ENCODE data around the gene CTXND1. TPM values are rescaled to one million over a fixed set of nuclear protein-coding genes. Genes with fewer than 3 reads are reported as not detected.
A peak's percentile ranks its signal among the peaks of the same experiment; 100 is the strongest.

The CTXND1 gene
- total and polyA plus RNA-seq, 4 donors, result 0.05 to 0.21 TPM; not detected in 2

DNA sequence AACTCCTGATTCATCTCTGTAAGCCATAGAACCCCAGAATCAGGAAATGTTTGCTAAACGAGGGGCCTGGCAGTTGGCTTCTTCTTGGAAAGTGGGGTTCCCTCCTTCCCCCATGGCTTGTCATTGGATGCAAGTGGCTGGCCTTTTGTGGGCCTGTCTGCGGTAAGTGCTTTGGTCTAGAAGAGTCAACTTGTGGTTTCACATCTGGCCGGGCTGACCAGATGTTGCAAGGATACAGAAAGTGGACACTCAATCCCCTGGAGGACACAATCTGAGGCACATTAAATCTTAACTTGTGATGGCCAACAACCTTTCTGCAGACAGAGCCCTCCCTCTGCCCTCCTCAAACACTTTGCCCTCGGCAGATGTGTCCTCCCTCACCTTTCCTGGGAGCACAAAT, 98.1 kb downstream of the CTXND1 start:
- no peak overlapping the region for H3K4me3 ChIP-seq (ENCODE audit: low read length in 2 of 2)
- no peaks in the 10 kb centered on the region for H3K27me3 ChIP-seq (ENCODE audit: control insufficient read depth in 1 of 2, insufficient read depth in 2 of 2, low read length in 1 of 2)
- ATAC-seq (ENCODE audit: low FRiP score) (no peak), DNase-seq (no peak)
- intact Hi-C loops (cut with DNase I), result loop anchor here (1.0 to 10.0 kb wide), 5 partner anchors 19 to 229 kb away; partner anchors contain the start of gene ZFAND6 (in 1 of the 2)
- H3K27ac ChIP-seq (ENCODE audit: low read depth in 1 of 2, low read length in 2 of 2), result no peak overlapping the region
- H3K36me3 ChIP-seq (ENCODE audit: control insufficient read depth in 1 of 2, insufficient read depth in 2 of 2, low read length in 1 of 2), result no peaks in the 10 kb centered on the region
- H3K4me1 ChIP-seq (ENCODE audit: control insufficient read depth in 1 of 2, insufficient read depth in 2 of 2, low read length in 2 of 2), result peaks cover 0 to 3% of the 10 kb centered on the region in 2 donors
- H3K9me3 ChIP-seq (ENCODE audit: control insufficient read depth, low read length), result no peaks in the 10 kb centered on the region
- WGBS, 2 donors, result 91 to 92% methylated on average over 4 of the region's 4 CpGs

DNA sequence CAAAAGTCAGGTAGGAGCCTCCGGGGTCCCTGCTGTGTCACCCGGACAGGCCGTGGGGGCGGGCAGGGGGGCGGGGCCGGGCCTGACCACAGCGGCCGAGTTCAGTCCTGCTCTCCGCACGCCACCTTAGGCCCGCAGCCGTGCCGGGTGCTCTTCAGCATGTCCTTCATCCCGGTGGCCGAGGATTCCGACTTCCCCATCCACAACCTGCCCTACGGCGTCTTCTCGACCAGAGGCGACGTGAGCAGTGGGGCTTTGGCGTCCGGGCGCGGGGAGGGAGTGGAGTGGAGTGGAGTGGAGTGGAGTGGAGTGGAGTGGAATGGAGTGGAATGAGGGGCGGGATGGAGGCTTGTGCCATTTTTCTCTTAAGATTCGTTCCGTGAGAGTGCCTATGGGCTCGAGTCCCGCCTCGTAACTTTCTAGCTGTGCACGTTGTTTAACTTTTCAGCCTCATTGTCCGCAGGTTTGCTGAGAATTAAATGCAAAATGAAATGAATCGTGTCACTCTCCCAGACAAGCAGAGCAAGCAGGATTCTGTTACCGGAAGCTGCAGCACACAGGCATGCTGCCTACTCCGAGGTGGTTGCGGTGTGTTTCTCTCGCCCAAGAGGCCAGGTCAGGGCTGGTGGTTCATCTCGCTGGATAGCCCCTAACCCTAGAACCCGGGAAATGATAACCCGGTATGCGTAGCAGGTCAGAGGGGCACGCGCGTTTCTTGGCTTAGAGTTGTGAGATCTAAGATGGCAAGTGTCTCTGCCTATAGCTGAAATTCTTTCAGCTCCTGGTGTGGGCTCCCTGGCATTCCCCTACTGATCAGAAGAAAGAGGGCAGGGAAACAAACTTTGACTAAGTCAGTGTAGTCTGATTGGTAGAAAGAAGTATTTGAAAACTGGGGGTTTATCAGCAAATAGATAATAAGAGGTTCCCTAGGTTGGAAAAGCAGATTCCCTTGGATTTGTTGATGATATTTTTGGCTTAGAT, 98.8 kb downstream of the CTXND1 start, which contains the start of gene FAH:
Gene FAH (plus strand): TSS at position 104 of the 981 bp plus-strand sequence. CDS start 56 bp downstream, at position 160.
- 1 to 2% methylated on average over 39 to 45 of the region's 45 CpGs for WGBS, 2 donors
- H3K9me3 ChIP-seq (ENCODE audit: control insufficient read depth, low read length), result no peaks in the 10 kb centered on the region
- H3K27me3 ChIP-seq (ENCODE audit: control insufficient read depth in 1 of 2, insufficient read depth in 2 of 2, low read length in 1 of 2), result no peaks in the 10 kb centered on the region
- H3K4me3 ChIP-seq (ENCODE audit: low read length in 2 of 2), result peak within 1 kb of the TSS; percentile 58 to 74
- peak in 1 of 2 donors; percentile 83 for DNase-seq
- H3K27ac ChIP-seq (ENCODE audit: low read depth in 1 of 2, low read length in 2 of 2), result peak within 1 kb of the TSS in 1 of 2 donors; percentile 32
- H3K4me1 ChIP-seq (ENCODE audit: control insufficient read depth in 1 of 2, insufficient read depth in 2 of 2, low read length in 2 of 2), result peaks cover 0 to 3% of the 10 kb centered on the region in 2 donors
- no peaks in the 10 kb centered on the region for H3K36me3 ChIP-seq (ENCODE audit: control insufficient read depth in 1 of 2, insufficient read depth in 2 of 2, low read length in 1 of 2)
- intact Hi-C loops (cut with DNase I), result loop anchor here (1.0 to 10.0 kb wide), 5 partner anchors 20 to 228 kb away; partner anchors contain the start of gene ZFAND6 (in 1 of the 2)
- peak; percentile 92 for ATAC-seq (ENCODE audit: low FRiP score)

DNA sequence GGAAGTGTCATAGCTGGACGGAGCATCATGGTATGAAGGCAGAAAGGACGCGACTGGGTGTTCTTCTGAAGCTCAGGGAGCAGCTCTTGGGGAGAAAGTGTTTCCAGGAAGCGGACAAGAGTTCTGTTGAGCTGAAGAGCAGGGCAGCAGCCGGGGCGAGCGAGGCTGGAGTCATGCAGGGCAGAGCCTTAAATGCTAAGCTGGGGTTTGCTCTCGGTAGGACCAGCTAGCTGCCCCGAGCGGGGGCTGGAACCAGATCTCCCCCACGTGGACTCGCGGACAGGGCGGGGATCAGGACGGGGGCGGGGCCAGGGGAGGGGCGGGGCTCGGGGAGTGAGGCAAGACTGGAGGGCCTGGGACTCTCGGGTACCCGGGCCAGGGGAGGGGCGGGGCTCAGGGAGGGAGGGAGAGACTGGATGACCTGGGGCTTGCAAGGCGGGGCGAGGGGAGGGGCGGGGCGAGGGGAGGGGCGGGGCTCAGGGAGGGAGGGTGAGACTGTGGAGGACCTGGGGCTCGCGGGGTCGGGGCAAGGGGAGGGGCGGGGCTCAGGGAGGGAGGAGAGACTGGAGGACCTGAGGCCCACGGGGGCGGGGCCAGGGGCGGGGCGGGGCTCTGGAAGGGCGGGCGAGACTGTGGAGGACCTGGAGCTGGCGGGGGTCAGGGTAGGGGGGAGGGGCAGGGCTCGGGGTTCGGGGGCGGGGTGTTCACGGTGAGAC, 99.7 kb downstream of the CTXND1 start:
- ATAC-seq (ENCODE audit: low FRiP score) (peak; percentile 94), DNase-seq (peak; percentile 98)
- Histone ChIP-seq H3K4me3 (ENCODE audit: low read length in 2 of 2) (peak overlapping the region; percentile 58 to 74), H3K27me3 (ENCODE audit: control insufficient read depth in 1 of 2, insufficient read depth in 2 of 2, low read length in 1 of 2) (no peaks in the 10 kb centered on the region), H3K4me1 (ENCODE audit: control insufficient read depth in 1 of 2, insufficient read depth in 2 of 2, low read length in 2 of 2) (peaks cover 0 to 3% of the 10 kb centered on the region in 2 donors), H3K27ac (ENCODE audit: low read depth in 1 of 2, low read length in 2 of 2) (no peak overlapping the region), H3K36me3 (ENCODE audit: control insufficient read depth in 1 of 2, insufficient read depth in 2 of 2, low read length in 1 of 2) (no peaks in the 10 kb centered on the region), H3K9me3 (ENCODE audit: control insufficient read depth, low read length) (no peaks in the 10 kb centered on the region)
- WGBS, 2 donors, result 3% methylated on average over 19 to 40 of the region's 41 CpGs
- intact Hi-C loops (cut with DNase I), result loop anchor here (2.0 to 10.0 kb wide), 4 partner anchors 20 to 228 kb away; partner anchors contain the start of gene ZFAND6 (in 1 of the 2)

DNA sequence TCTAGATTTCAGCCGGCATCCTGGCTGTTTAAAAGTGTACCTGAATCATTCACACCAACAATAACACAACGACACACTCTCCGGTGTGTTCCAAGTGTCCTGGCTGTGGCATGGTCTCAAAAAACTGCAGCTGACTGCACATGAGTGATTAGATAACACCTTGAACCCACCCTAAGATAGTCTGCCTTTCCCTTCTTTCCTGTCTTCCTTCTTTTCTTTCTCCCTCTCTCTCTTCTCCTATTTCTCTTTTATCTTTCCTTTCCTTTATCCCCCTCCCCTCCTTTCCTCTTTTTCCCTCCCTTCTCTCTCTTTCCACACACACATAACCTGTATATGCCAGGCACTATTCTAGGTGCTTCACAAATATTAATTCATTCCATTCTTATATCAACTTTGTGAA, 100.4 kb downstream of the CTXND1 start:
- H3K27ac ChIP-seq (ENCODE audit: low read depth in 1 of 2, low read length in 2 of 2), result no peak overlapping the region
- no peaks in the 10 kb centered on the region for H3K36me3 ChIP-seq (ENCODE audit: control insufficient read depth in 1 of 2, insufficient read depth in 2 of 2, low read length in 1 of 2)
- H3K27me3 ChIP-seq (ENCODE audit: control insufficient read depth in 1 of 2, insufficient read depth in 2 of 2, low read length in 1 of 2), result no peaks in the 10 kb centered on the region
- ATAC-seq (ENCODE audit: low FRiP score), result no peak
- WGBS, 2 donors, result 50 to 56% methylated on average over 3 of the region's 3 CpGs
- intact Hi-C loops (cut with DNase I), result loop anchor here (5.0 to 10.0 kb wide), 3 partner anchors 89 to 227 kb away; partner anchors contain the start of gene ZFAND6 (in 1 of the 2)
- no peaks in the 10 kb centered on the region for H3K9me3 ChIP-seq (ENCODE audit: control insufficient read depth, low read length)
- DNase-seq, result no peak
- H3K4me1 ChIP-seq (ENCODE audit: control insufficient read depth in 1 of 2, insufficient read depth in 2 of 2, low read length in 2 of 2), result peaks cover 0 to 3% of the 10 kb centered on the region in 2 donors
- H3K4me3 ChIP-seq (ENCODE audit: low read length in 2 of 2), result no peak overlapping the region

DNA sequence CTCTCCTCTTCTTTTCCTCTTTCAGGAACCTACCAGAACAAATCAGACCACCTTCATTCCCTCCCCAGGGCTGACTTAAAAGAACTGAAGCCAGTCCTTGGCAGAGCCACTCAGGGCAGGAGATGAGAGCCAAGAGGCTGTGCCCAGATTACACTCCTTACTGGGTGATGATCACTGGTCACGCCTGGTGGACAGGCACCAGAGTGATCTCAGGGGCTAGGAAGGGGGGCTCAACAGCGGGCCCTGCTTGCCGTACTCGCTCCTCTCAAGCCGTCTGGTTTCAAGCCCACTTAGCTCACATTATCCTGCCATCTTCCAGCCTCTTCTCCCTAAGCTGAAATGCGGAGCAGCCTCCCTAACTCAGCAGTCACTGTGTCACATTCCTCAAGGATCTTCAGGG, 100.9 kb downstream of the CTXND1 start:
- intact Hi-C loops (cut with DNase I), result loop anchor here (5.0 to 10.0 kb wide), 3 partner anchors 89 to 226 kb away; partner anchors contain the start of gene ZFAND6 (in 1 of the 2)
- DNase-seq, result peak in 1 of 2 donors; percentile 43
- WGBS, 2 donors, result 61 to 65% methylated on average over 6 of the region's 6 CpGs

More for the DNA sequence above, 100.9 kb downstream of the CTXND1 start:
- Histone ChIP-seq H3K9me3 (ENCODE audit: control insufficient read depth, low read length) (no peaks in the 10 kb centered on the region), H3K27ac (ENCODE audit: low read depth in 1 of 2, low read length in 2 of 2) (no peak overlapping the region), H3K36me3 (ENCODE audit: control insufficient read depth in 1 of 2, insufficient read depth in 2 of 2, low read length in 1 of 2) (no peaks in the 10 kb centered on the region), H3K4me1 (ENCODE audit: control insufficient read depth in 1 of 2, insufficient read depth in 2 of 2, low read length in 2 of 2) (peaks cover 0 to 3% of the 10 kb centered on the region in 2 donors), H3K27me3 (ENCODE audit: control insufficient read depth in 1 of 2, insufficient read depth in 2 of 2, low read length in 1 of 2) (no peaks in the 10 kb centered on the region), H3K4me3 (ENCODE audit: low read length in 2 of 2) (no peak overlapping the region)
- ATAC-seq (ENCODE audit: low FRiP score), result no peak

Other genes starting within 250 kb of the CTXND1 start
- 10 to 100 TPM; 61.2 to 73.7 TPM for gene ZFAND6, start 192.5 kb downstream of the CTXND1 start, total RNA-seq
- gene ZFAND6, start 192.5 kb downstream of the CTXND1 start, polyA plus RNA-seq, result 10 to 100 TPM; 77.3 to 94.0 TPM
- gene FAH, start 99.2 kb downstream of the CTXND1 start, total RNA-seq, result 10 to 100 TPM; 19.3 to 21.9 TPM
- 100 to 1,000 TPM in 1 of 2 donors, 10 to 100 TPM in 1; 18.2 to 137 TPM for gene FAH, start 99.2 kb downstream of the CTXND1 start, polyA plus RNA-seq
- gene ARNT2, start 152.2 kb upstream of the CTXND1 start, total RNA-seq, result 10 to 100 TPM in 1 of 2 donors, 1 to 10 TPM in 1; 7.5 to 16.2 TPM
- 1 to 10 TPM in 1 of 2 donors, under 1 TPM in 1; 0.63 to 2.3 TPM for gene ARNT2, start 152.2 kb upstream of the CTXND1 start, polyA plus RNA-seq

Measured in aorta (tissue), 5 donors.